Thyroid gland (tissue), 4 donors: ENCODE results near the gene PIF1. TPM values are rescaled to one million over a fixed set of nuclear protein-coding genes. Genes with fewer than 3 reads are reported as not detected.

Experiments used
- DNase-seq, 2 donors: peaks; one replicate each; pipeline ENCODE4 v3.0.0-alpha.2; 2019
- H3K27ac ChIP-seq, 3 donors: fragments of 200-600 bp; sonication (generic); 1 replicate in 2 of 3; 2 replicates in 1 of 3; pipeline ENCODE4 v1.5.1; 2016 to 2019; ENCODE audit warnings: mild to moderate bottlenecking in 1 of 3, moderate library complexity in 1 of 3
- H3K27me3 ChIP-seq: fragments of 200-600 bp; sonication (generic); one replicate; pipeline ENCODE4 v1.5.1; 2019
- H3K36me3 ChIP-seq, 2 donors: fragments of 200-600 bp; sonication (generic); one replicate each; pipeline ENCODE4 v1.5.1; 2016 to 2019
- H3K4me1 ChIP-seq, 2 donors: fragments of 200-600 bp; sonication (generic); one replicate each; pipeline ENCODE4 v1.5.1; 2017 to 2019
- H3K4me3 ChIP-seq, 3 donors: fragments of 200-600 bp; sonication (generic); replicated peaks in 1 of 3; 1 replicate in 2 of 3; 2 replicates in 1 of 3; pipeline ENCODE4 v1.5.1; 2016; ENCODE audit warnings: mild to moderate bottlenecking in 1 of 3
- H3K9me3 ChIP-seq: fragments of 200-600 bp; sonication (generic); one replicate; pipeline ENCODE4 v1.5.1; 2017
- CTCF ChIP-seq, 6 experiments: fragments of 200-600 bp in 3 of 6; fragments of 450-650 bp in 3 of 6; sonication (generic) in 3 of 6; IDR thresholded peaks; one replicate each; pipeline ENCODE4 v1.5.1; 2016 to 2019; ENCODE audit warnings: antibody characterized with exemption in 6 of 6, mild to moderate bottlenecking in 2 of 6, inconsistent platforms in 1 of 6, moderate library complexity in 1 of 6
- POLR2A ChIP-seq, 2 donors: fragments of 450-650 bp; IDR thresholded peaks; one replicate each; pipeline ENCODE4 v1.6.1; 2017; ENCODE audit warnings: antibody characterized with exemption in 2 of 2, mild to moderate bottlenecking in 2 of 2, moderate library complexity in 1 of 2
- WGBS, 2 donors: methylation state at CpG; one replicate each; pipeline ENCODE4 v1.1.5; 2017; 5-methylcytosine and 5-hydroxymethylcytosine counted together
- intact Hi-C: fragments of 100-400 bp; cut with DNase I; formaldehyde crosslinking; loops from one replicate; pipeline ENCODE4 v1.15.1; 2023
- total RNA-seq, 4 donors: library from RNA; depleted of rRNA; stranded (reverse); fragments of >200 nt; gene quantifications; one replicate each; pipeline ENCODE4 v1.2.3, GENCODE V29; 2016

Gene PIF1
- total RNA-seq, 4 donors from 2014 or later = 0.33 to 1.1 (median 0.54) TPM; not detected in 1

GRCh38 chr15:64773606-64774005 lies 51.8 kb downstream of the PIF1 start:
- intact Hi-C loops = no loop called here
- TF ChIP-seq CTCF (IDR thresholded peaks at IDR 0.05) (no peak), POLR2A (IDR thresholded peaks at IDR 0.05) (no peak)
- Histone ChIP-seq H3K4me3 (no peak overlapping the region), H3K36me3 (no peaks in the 10 kb centered on the region), H3K27ac (no peak overlapping the region), H3K9me3 (no peaks in the 10 kb centered on the region), H3K4me1 (peaks cover 6 to 17% of the 10 kb centered on the region in 2 donors), H3K27me3 (no peaks in the 10 kb centered on the region)
- no peak for DNase-seq
- WGBS, 2 donors = 100% methylated on average over 2 of the region's 2 CpGs

- intact Hi-C loops = no loop called here
- Histone ChIP-seq H3K9me3 (no peaks in the 10 kb centered on the region), H3K4me3 (no peak overlapping the region), H3K36me3 (no peaks in the 10 kb centered on the region), H3K27me3 (no peaks in the 10 kb centered on the region), H3K27ac (no peak overlapping the region), H3K4me1 (peaks cover 6 to 17% of the 10 kb centered on the region in 2 donors)
- WGBS, 2 donors = 97 to 99% methylated on average over 6 of the region's 6 CpGs
- DNase-seq = no peak
- TF ChIP-seq CTCF (IDR thresholded peaks at IDR 0.05) = no peak
- no peak for TF ChIP-seq POLR2A (IDR thresholded peaks at IDR 0.05)
Observed at GRCh38 chr15:64772964-64773363, 52.5 kb downstream of the PIF1 start.

GRCh38 chr15:64772488-64772887 lies 53.0 kb downstream of the PIF1 start:
- 77 to 88% methylated on average over 3 of the region's 3 CpGs for WGBS, 2 donors
- Histone ChIP-seq H3K36me3 (no peaks in the 10 kb centered on the region), H3K9me3 (no peaks in the 10 kb centered on the region), H3K4me1 (peaks cover 6 to 17% of the 10 kb centered on the region in 2 donors), H3K27ac (no peak overlapping the region), H3K4me3 (no peak overlapping the region), H3K27me3 (no peaks in the 10 kb centered on the region)
- intact Hi-C loops = no loop called here
- no peak for TF ChIP-seq CTCF (IDR thresholded peaks at IDR 0.05)
- no peak for TF ChIP-seq POLR2A (IDR thresholded peaks at IDR 0.05)
- DNase-seq = no peak

GRCh38 chr15:64770626-64771025 lies 54.8 kb downstream of the PIF1 start:
- no peaks in the 10 kb centered on the region for H3K27me3 ChIP-seq
- 53 to 100% methylated on average over 2 of the region's 2 CpGs for WGBS, 2 donors
- H3K9me3 ChIP-seq = no peaks in the 10 kb centered on the region
- no peaks in the 10 kb centered on the region for H3K36me3 ChIP-seq
- peaks cover 0 to 9% of the 10 kb centered on the region in 2 donors for H3K4me1 ChIP-seq
- H3K4me3 ChIP-seq = no peak overlapping the region
- no peak for DNase-seq
- TF ChIP-seq CTCF (IDR thresholded peaks at IDR 0.05) (no peak), POLR2A (IDR thresholded peaks at IDR 0.05) (no peak)
- intact Hi-C loops = no loop called here
- H3K27ac ChIP-seq = no peak overlapping the region

- WGBS, 2 donors = 89 to 99% methylated on average over 5 to 7 of the region's 7 CpGs
- no peaks in the 10 kb centered on the region for H3K36me3 ChIP-seq
- H3K27me3 ChIP-seq = no peaks in the 10 kb centered on the region
- no peaks in the 10 kb centered on the region for H3K9me3 ChIP-seq
- H3K4me3 ChIP-seq = no peak overlapping the region
- intact Hi-C loops = no loop called here
- H3K4me1 ChIP-seq = peaks cover 0 to 5% of the 10 kb centered on the region in 2 donors
- H3K27ac ChIP-seq = no peak overlapping the region
- no peak for DNase-seq
- no peak for TF ChIP-seq CTCF (IDR thresholded peaks at IDR 0.05)
- TF ChIP-seq POLR2A (IDR thresholded peaks at IDR 0.05) = no peak
Observed at GRCh38 chr15:64767203-64767602, 58.2 kb downstream of the PIF1 start.
